Uterus (tissue), 4 donors: Measurements from ENCODE around the gene GOLGA6B. TPM values are rescaled to one million over a fixed set of nuclear protein-coding genes. Genes with fewer than 3 reads are reported as not detected.
"Not testable (repeated sequence)": the region's sequence is repeated elsewhere in the genome, so short reads cannot be mapped to it uniquely, and the experiment has no call there.

Source experiments
- DNase-seq, 2 donors: peaks; one replicate each; pipeline ENCODE4 v3.0.0-alpha.2; 2019 to 2020
- H3K27ac ChIP-seq, 2 donors: fragments of 200-600 bp; sonication (generic); 1 replicate in 1 of 2; 2 replicates in 1 of 2; pipeline ENCODE4 v1.5.1; 2016 to 2018
- H3K27me3 ChIP-seq, 2 donors: fragments of 200-600 bp; sonication (generic); one replicate each; pipeline ENCODE4 v1.5.1; 2018 to 2019; ENCODE audit warnings: control low read depth in 1 of 2
- H3K36me3 ChIP-seq, 2 donors: fragments of 200-600 bp; sonication (generic); one replicate each; pipeline ENCODE4 v1.5.1; 2019; ENCODE audit warnings: control low read depth in 1 of 2
- H3K4me1 ChIP-seq, 2 donors: fragments of 200-600 bp; sonication (generic); one replicate each; pipeline ENCODE4 v1.5.1; 2018 to 2019; ENCODE audit warnings: control low read depth in 1 of 2
- H3K4me3 ChIP-seq, 2 donors: fragments of 200-600 bp; sonication (generic); 1 replicate in 1 of 2; 2 replicates in 1 of 2; pipeline ENCODE4 v1.5.1; 2018 to 2019; ENCODE audit warnings: mild to moderate bottlenecking in 1 of 2
- H3K9me3 ChIP-seq, 2 donors: fragments of 200-600 bp; sonication (generic); one replicate each; pipeline ENCODE4 v1.5.1; 2019; ENCODE audit warnings: control low read depth in 1 of 2
- CTCF ChIP-seq, 4 experiments: fragments of 200-600 bp in 2 of 4; fragments of 450-650 bp in 2 of 4; sonication (generic) in 2 of 4; IDR thresholded peaks; one replicate each; pipeline ENCODE4 v1.5.1; 2016 to 2019; ENCODE audit warnings: antibody characterized with exemption in 4 of 4, mild to moderate bottlenecking in 2 of 4, moderate library complexity in 1 of 4
- POLR2A ChIP-seq, 2 donors: fragments of 450-650 bp; IDR thresholded peaks; one replicate each; pipeline ENCODE4 v1.6.1; 2016; ENCODE audit warnings: antibody characterized with exemption in 2 of 2, mild to moderate bottlenecking in 1 of 2, moderate library complexity in 1 of 2
- intact Hi-C: fragments of 100-400 bp; cut with DNase I; formaldehyde crosslinking; loops from one replicate; pipeline ENCODE4 v1.15.1; 2023; ENCODE audit warnings: low total_unique reads
- total RNA-seq, 4 donors: library from RNA; depleted of rRNA in 3 of 4; stranded (reverse); fragments of >200 nt in 3 of 4; gene quantifications; one replicate each; pipeline versions ENCODE4 v1.1.0 to v1.2.4, GENCODE V29; 2014 to 2023
- donor health status: DM: yes; HTN: yes; CAD: no.

Gene GOLGA6B
- total RNA-seq, 4 donors from 2014 or later = not detected

- H3K4me1 ChIP-seq, H3K27ac ChIP-seq, H3K27me3 ChIP-seq, intact Hi-C loops, H3K4me3 ChIP-seq, DNase-seq, H3K36me3 ChIP-seq, H3K9me3 ChIP-seq: not testable (repeated sequence)
These were observed 9.4 kb downstream of the GOLGA6B start for GRCh38 chr15:72663931-72664330.

GRCh38 chr15:72665706-72666105 lies 11.2 kb downstream of the GOLGA6B start:
- H3K4me3 ChIP-seq, H3K9me3 ChIP-seq, DNase-seq, H3K27ac ChIP-seq, H3K4me1 ChIP-seq, H3K27me3 ChIP-seq, intact Hi-C loops, H3K36me3 ChIP-seq: not testable (repeated sequence)

GRCh38 chr15:72669803-72670202 lies 15.3 kb downstream of the GOLGA6B start:
- DNase-seq, intact Hi-C loops: not testable (repeated sequence)

GRCh38 chr15:72670656-72671352 lies 16.3 kb downstream of the GOLGA6B start:
- peak; percentile 44 to 55 (median 52) for TF ChIP-seq CTCF (IDR thresholded peaks at IDR 0.05)
- intact Hi-C loops, H3K36me3 ChIP-seq, H3K27me3 ChIP-seq, H3K4me3 ChIP-seq, H3K27ac ChIP-seq, H3K4me1 ChIP-seq, H3K9me3 ChIP-seq: not testable (repeated sequence)
- peak; percentile 54 to 62 for DNase-seq

More at GRCh38 chr15:72669803-72670202, 15.3 kb downstream of the GOLGA6B start:
- H3K4me3 ChIP-seq, H3K27ac ChIP-seq, H3K36me3 ChIP-seq, H3K4me1 ChIP-seq, H3K9me3 ChIP-seq, H3K27me3 ChIP-seq: not testable (repeated sequence)

GRCh38 chr15:72671525-72671924 lies 17.0 kb downstream of the GOLGA6B start:
- TF ChIP-seq POLR2A (IDR thresholded peaks at IDR 0.05) (no peak), CTCF (IDR thresholded peaks at IDR 0.05) (no peak)
- H3K27ac ChIP-seq = no peak overlapping the region
- H3K4me1 ChIP-seq = no peaks in the 10 kb centered on the region
- H3K36me3 ChIP-seq = no peaks in the 10 kb centered on the region
- H3K27me3 ChIP-seq = no peaks in the 10 kb centered on the region
- intact Hi-C loops = no loop called here
- no peaks in the 10 kb centered on the region for H3K9me3 ChIP-seq
- DNase-seq = no peak
- no peak overlapping the region for H3K4me3 ChIP-seq

- Histone ChIP-seq H3K4me1 (no peaks in the 10 kb centered on the region), H3K9me3 (no peaks in the 10 kb centered on the region), H3K4me3 (no peak overlapping the region), H3K27me3 (no peaks in the 10 kb centered on the region), H3K27ac (no peak overlapping the region), H3K36me3 (no peaks in the 10 kb centered on the region)
- DNase-seq = no peak
- intact Hi-C loops = no loop called here
- no peak for TF ChIP-seq POLR2A (IDR thresholded peaks at IDR 0.05)
- no peak for TF ChIP-seq CTCF (IDR thresholded peaks at IDR 0.05)
These were observed 22.3 kb downstream of the GOLGA6B start for GRCh38 chr15:72676838-72677237.

- Histone ChIP-seq H3K9me3 (no peaks in the 10 kb centered on the region), H3K4me1 (no peaks in the 10 kb centered on the region), H3K4me3 (no peak overlapping the region), H3K27ac (no peak overlapping the region), H3K27me3 (no peaks in the 10 kb centered on the region), H3K36me3 (no peaks in the 10 kb centered on the region)
- TF ChIP-seq CTCF (IDR thresholded peaks at IDR 0.05) = no peak
- intact Hi-C loops = no loop called here
- no peak for DNase-seq
These were observed 26.4 kb downstream of the GOLGA6B start for GRCh38 chr15:72680931-72681330.
